Smooth muscle cell (in vitro differentiated cells): ENCODE data around the gene RXYLT1. TPM values are rescaled to one million over a fixed set of nuclear protein-coding genes. Genes with fewer than 3 reads are reported as not detected.
A peak's percentile ranks its signal among the peaks of the same experiment; 100 is the strongest.
"Not testable (repeated sequence)": the region's sequence is repeated elsewhere in the genome, so short reads cannot be mapped to it uniquely, and the experiment has no call there.

ENCODE experiments used
- DNase-seq: peaks from one replicate; lab custom pipeline; 2025; ENCODE audit not compliant: unreplicated experiment; lab: John Stamatoyannopoulos, UW
- H2AFZ ChIP-seq: fragments of 200-600 bp; sonication (generic); 2 replicates; pipeline ENCODE4 v1.6.0; 2016; ENCODE audit warnings: antibody characterized with exemption, low read depth, mild to moderate bottlenecking
- H3F3A ChIP-seq: fragments of 200-600 bp; sonication (generic); 2 replicates; pipeline ENCODE4 v1.6.0; 2017; ENCODE audit warnings: antibody characterized with exemption, low read depth
- H3K27ac ChIP-seq: fragments of 200-600 bp; sonication (generic); 2 replicates; pipeline ENCODE4 v1.5.1; 2016; ENCODE audit warnings: low read depth, mild to moderate bottlenecking
- H3K27me3 ChIP-seq: fragments of 200-600 bp; sonication (generic); 2 replicates; pipeline ENCODE4 v1.6.1; 2016; ENCODE audit warnings: low read depth, mild to moderate bottlenecking
- H3K36me3 ChIP-seq: fragments of 200-600 bp; sonication (generic); 2 replicates; pipeline ENCODE4 v1.5.1; 2016; ENCODE audit warnings: low read depth
- H3K4me1 ChIP-seq: fragments of 200-600 bp; sonication (generic); 2 replicates; pipeline ENCODE4 v1.5.1; 2016; ENCODE audit warnings: low read depth
- H3K4me2 ChIP-seq: fragments of 200-600 bp; sonication (generic); 2 replicates; pipeline ENCODE4 v1.6.0; 2016; ENCODE audit warnings: mild to moderate bottlenecking
- H3K4me3 ChIP-seq: fragments of 200-600 bp; sonication (generic); 2 replicates; pipeline ENCODE4 v1.5.1; 2016; ENCODE audit warnings: mild to moderate bottlenecking
- H3K79me2 ChIP-seq: fragments of 200-600 bp; sonication (generic); 2 replicates; pipeline ENCODE4 v1.6.0; 2016; ENCODE audit warnings: low read depth, mild to moderate bottlenecking
- H3K9ac ChIP-seq: fragments of 200-600 bp; sonication (generic); 2 replicates; pipeline ENCODE4 v1.6.0; 2016; ENCODE audit warnings: low read depth
- H3K9me3 ChIP-seq: fragments of 200-600 bp; sonication (generic); replicated peaks from 2 replicates; pipeline ENCODE4 v1.5.1; 2016; ENCODE audit warnings: low read depth
- H4K20me1 ChIP-seq: fragments of 200-600 bp; sonication (generic); 2 replicates; pipeline ENCODE4 v1.6.0; 2016; ENCODE audit warnings: low read depth
- CTCF ChIP-seq: fragments of 200-600 bp; sonication (generic); IDR thresholded peaks from 2 replicates; pipeline ENCODE4 v1.5.1; 2017; ENCODE audit warnings: borderline replicate concordance, mild to moderate bottlenecking, antibody characterized with exemption; ENCODE audit not compliant: insufficient read depth, poor library complexity, severe bottlenecking
- WGBS: methylation state at CpG from one replicate; pipeline ENCODE4 v1.1.7; 2016; ENCODE audit warnings: low lambda C conversion rate; 5-methylcytosine and 5-hydroxymethylcytosine counted together
- polyA plus RNA-seq: library from polyadenylated mRNA; unstranded; fragments of >200 nt; fragmentation: Nextera tagmentation; extraction: Ambion mirVana; gene quantifications from 2 replicates; pipeline ENCODE4 v1.2.1, GENCODE V29; 2016
- total RNA-seq: library from RNA; depleted of rRNA; stranded (reverse); fragments of >200 nt; gene quantifications from 2 replicates; pipeline ENCODE4 v1.2.3, GENCODE V29; 2014

Gene RXYLT1
- total and polyA plus RNA-seq, 2 experiments from 2014 or later, result 9.4 to 11.1 TPM

- Histone ChIP-seq H3K27me3 (peaks cover 3% of the 10 kb centered on the region), H3K27ac (no peak overlapping the region), H3K4me3 (no peak overlapping the region), H3K9me3 (no peaks in the 10 kb centered on the region), H3K9ac (no peak overlapping the region), H3F3A (peaks cover 5% of the 10 kb centered on the region), H3K79me2 (no peaks in the 10 kb centered on the region), H2AFZ (no peak overlapping the region), H3K4me2 (no peak overlapping the region), H3K36me3 (no peaks in the 10 kb centered on the region), H3K4me1 (no peaks in the 10 kb centered on the region), H4K20me1 (no peaks in the 10 kb centered on the region)
- WGBS, result 89% methylated on average over 3 of the region's 3 CpGs
- TF ChIP-seq CTCF, result no peak
- no peak for DNase-seq
Measured at GRCh38 chr12:63836936-63837335, 57.2 kb downstream of the RXYLT1 start.

DNA sequence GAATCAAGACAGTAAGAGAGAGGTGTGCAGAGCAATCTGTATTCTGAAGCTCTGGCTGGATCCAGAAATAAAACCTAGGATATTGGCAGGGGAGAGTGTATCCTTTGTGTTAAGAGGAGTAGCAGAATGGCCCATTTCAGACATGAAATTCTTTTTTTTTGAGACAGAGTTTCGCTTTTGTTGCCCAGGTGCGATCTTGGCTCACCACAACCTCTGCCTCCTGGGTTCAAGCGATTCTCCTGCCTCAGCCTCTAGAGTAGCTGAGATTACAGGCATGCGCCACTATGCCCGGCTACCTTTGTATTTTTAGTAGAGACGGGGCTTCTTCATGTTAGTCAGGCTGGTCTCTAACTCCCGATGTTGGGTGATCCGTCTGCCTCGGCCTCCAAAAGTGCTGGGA, 58.7 kb downstream of the RXYLT1 start:
- H4K20me1 ChIP-seq, result no peaks in the 10 kb centered on the region
- TF ChIP-seq CTCF, result no peak

GRCh38 chr12:63841011-63841410, 61.3 kb downstream of the RXYLT1 start:
- Histone ChIP-seq H3K4me3 (no peak overlapping the region), H3K4me1 (peaks cover 9% of the 10 kb centered on the region), H3K27me3 (no peaks in the 10 kb centered on the region), H4K20me1 (no peaks in the 10 kb centered on the region), H3K9ac (no peak overlapping the region), H3K36me3 (no peaks in the 10 kb centered on the region), H3F3A (peaks cover 11% of the 10 kb centered on the region), H3K27ac (no peak overlapping the region), H3K9me3 (no peaks in the 10 kb centered on the region), H2AFZ (no peak overlapping the region), H3K79me2 (peaks cover 11% of the 10 kb centered on the region), H3K4me2 (no peak overlapping the region)
- TF ChIP-seq CTCF, result no peak
- WGBS, result 80% methylated on average over 3 of the region's 3 CpGs
- DNase-seq, result no peak

More for the DNA sequence above, 58.7 kb downstream of the RXYLT1 start:
- WGBS, result 95% methylated on average over 9 of the region's 9 CpGs
- H3K36me3 ChIP-seq, result no peaks in the 10 kb centered on the region
- no peaks in the 10 kb centered on the region for H3K27me3 ChIP-seq
- no peak overlapping the region for H3K27ac ChIP-seq
- no peak for DNase-seq
- no peak overlapping the region for H2AFZ ChIP-seq
- no peaks in the 10 kb centered on the region for H3K79me2 ChIP-seq
- no peak overlapping the region for H3K9ac ChIP-seq
- peaks cover 11% of the 10 kb centered on the region for H3F3A ChIP-seq
- H3K9me3 ChIP-seq, result no peaks in the 10 kb centered on the region
- H3K4me1 ChIP-seq, result no peaks in the 10 kb centered on the region
- H3K4me3 ChIP-seq, result no peak overlapping the region
- H3K4me2 ChIP-seq, result no peak overlapping the region

DNA sequence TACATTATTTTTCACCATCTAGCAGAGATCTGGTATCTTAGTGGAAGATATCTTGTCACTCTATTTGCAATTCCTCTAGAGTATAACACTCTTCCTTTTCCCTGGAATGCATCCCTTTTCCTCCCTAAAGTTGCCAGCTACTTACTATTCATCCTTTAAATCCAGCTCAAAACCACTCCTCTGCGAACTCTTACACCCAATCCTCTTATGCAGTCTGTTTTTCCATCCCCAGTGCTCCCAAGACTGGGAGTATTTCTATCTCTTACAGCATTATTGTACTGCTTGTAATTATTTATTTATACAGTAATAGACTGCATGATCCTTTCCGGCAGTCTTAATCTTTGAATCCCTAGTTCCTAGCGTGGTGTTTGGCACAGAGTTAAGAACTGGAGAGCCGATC, 61.9 kb downstream of the RXYLT1 start:
- WGBS, result 73% methylated on average over 4 of the region's 4 CpGs
- H3K9ac ChIP-seq, result no peak overlapping the region
- H3K4me1 ChIP-seq, result peaks cover 11% of the 10 kb centered on the region
- no peak overlapping the region for H2AFZ ChIP-seq
- H3K27ac ChIP-seq, result no peak overlapping the region
- no peaks in the 10 kb centered on the region for H3K9me3 ChIP-seq
- H3K79me2 ChIP-seq, result peaks cover 16% of the 10 kb centered on the region
- H4K20me1 ChIP-seq, result peaks cover 2% of the 10 kb centered on the region
- no peak for DNase-seq
- H3K36me3 ChIP-seq, result no peaks in the 10 kb centered on the region
- no peak overlapping the region for H3K4me2 ChIP-seq
- no peaks in the 10 kb centered on the region for H3K27me3 ChIP-seq
- H3K4me3 ChIP-seq, result no peak overlapping the region
- H3F3A ChIP-seq, result peaks cover 11% of the 10 kb centered on the region
- no peak for TF ChIP-seq CTCF

GRCh38 chr12:63842750-63843149, 63.0 kb downstream of the RXYLT1 start:
- H3K79me2 ChIP-seq, result peaks cover 28% of the 10 kb centered on the region
- not testable (repeated sequence) for DNase-seq, H3K9me3 ChIP-seq, H3K36me3 ChIP-seq, H3K27me3 ChIP-seq, H3K4me3 ChIP-seq, H3K9ac ChIP-seq, H3K27ac ChIP-seq
- H3K4me2 ChIP-seq, result peak overlapping the region; percentile 93
- peak overlapping the region; percentile 96 for H2AFZ ChIP-seq
- H3F3A ChIP-seq, result peaks cover 11% of the 10 kb centered on the region
- peaks cover 11% of the 10 kb centered on the region for H3K4me1 ChIP-seq
- 96% methylated on average over 17 of the region's 17 CpGs for WGBS
- peaks cover 12% of the 10 kb centered on the region for H4K20me1 ChIP-seq
